ENCODE measurements around the gene PRR35.

The PRR35 gene

GRCh38 chr16:554640-555365 is 5.4 kb upstream of the PRR35 start:
- Histone ChIP-seq H3K4me3 (ENCODE audit: low read depth, low read length) (no peak overlapping the region), H3K4me2 (ENCODE audit: low read length) (no peak overlapping the region), H3K9ac (no peak overlapping the region), H3K27me3 (ENCODE audit: control insufficient read depth, insufficient read depth, low read length) (no peaks in the 10 kb centered on the region), H3K4me1 (peaks cover 5% of the 10 kb centered on the region), H3K27ac (no peak overlapping the region), H3K9me3 (ENCODE audit: control insufficient read depth, low read length) (no peaks in the 10 kb centered on the region), H3K36me3 (ENCODE audit: control insufficient read depth, insufficient read depth, low read length) (no peaks in the 10 kb centered on the region), H2AFZ (no peak overlapping the region), H3K79me2 (no peaks in the 10 kb centered on the region)
- no peak for TF ChIP-seq CTCF (IDR thresholded peaks at IDR 0.05)

DNA sequence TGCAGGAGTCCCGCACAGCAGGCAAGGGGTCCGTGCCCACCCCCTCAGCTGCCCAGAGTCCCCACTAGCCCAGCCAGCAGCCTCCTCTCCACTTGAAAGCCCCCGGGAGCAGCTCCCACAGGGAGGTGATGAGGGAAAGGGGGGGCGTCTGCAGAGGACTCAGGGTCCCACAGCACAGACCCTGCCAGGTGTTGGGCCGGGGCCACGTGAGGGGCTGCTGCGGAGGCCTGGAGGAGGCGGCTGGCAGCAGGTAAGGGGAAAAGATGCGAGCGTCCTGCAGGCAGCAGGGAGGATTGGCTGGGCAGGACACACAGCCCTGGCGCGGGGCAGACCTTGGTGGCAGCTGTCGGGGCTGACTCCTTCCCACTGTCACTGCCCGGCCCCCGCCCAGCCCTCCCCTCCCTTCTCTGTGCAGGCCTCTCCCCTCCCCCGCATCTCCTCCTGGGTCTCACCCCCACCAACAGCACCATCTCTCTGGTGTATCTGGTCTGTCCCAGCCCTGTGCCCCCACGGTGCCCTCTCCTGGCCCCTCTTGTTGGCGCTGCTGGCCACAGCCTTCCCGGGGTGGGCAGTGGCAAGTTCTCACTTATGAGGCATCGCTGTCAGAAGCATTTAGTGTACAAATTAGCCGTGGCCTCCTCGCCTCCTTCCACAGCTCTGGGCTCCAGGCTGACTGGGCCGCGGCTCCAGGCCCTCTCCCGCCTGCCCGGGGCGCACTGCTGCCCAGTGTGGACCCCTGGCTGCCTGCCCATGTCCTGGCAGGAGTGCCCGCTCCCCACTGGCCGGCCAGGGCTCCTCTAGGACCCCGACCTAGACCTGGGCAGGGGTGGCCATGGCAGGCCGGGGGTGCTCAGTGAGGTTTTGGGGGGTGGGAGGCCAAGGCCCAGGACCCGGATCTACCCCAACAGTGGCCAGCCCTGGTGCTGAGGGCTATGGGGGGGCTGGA is 4.4 kb upstream of the PRR35 start:
- no peak overlapping the region for H3K9ac ChIP-seq
- H3K79me2 ChIP-seq, result no peaks in the 10 kb centered on the region
- peaks cover 5% of the 10 kb centered on the region for H3K4me1 ChIP-seq
- H3K4me2 ChIP-seq (ENCODE audit: low read length), result no peak overlapping the region
- no peaks in the 10 kb centered on the region for H3K27me3 ChIP-seq (ENCODE audit: control insufficient read depth, insufficient read depth, low read length)
- no peak overlapping the region for H3K4me3 ChIP-seq (ENCODE audit: low read depth, low read length)
- H3K9me3 ChIP-seq (ENCODE audit: control insufficient read depth, low read length), result no peaks in the 10 kb centered on the region
- H2AFZ ChIP-seq, result no peak overlapping the region
- H3K36me3 ChIP-seq (ENCODE audit: control insufficient read depth, insufficient read depth, low read length), result no peaks in the 10 kb centered on the region
- TF ChIP-seq CTCF (IDR thresholded peaks at IDR 0.05), result no peak
- no peak overlapping the region for H3K27ac ChIP-seq

DNA sequence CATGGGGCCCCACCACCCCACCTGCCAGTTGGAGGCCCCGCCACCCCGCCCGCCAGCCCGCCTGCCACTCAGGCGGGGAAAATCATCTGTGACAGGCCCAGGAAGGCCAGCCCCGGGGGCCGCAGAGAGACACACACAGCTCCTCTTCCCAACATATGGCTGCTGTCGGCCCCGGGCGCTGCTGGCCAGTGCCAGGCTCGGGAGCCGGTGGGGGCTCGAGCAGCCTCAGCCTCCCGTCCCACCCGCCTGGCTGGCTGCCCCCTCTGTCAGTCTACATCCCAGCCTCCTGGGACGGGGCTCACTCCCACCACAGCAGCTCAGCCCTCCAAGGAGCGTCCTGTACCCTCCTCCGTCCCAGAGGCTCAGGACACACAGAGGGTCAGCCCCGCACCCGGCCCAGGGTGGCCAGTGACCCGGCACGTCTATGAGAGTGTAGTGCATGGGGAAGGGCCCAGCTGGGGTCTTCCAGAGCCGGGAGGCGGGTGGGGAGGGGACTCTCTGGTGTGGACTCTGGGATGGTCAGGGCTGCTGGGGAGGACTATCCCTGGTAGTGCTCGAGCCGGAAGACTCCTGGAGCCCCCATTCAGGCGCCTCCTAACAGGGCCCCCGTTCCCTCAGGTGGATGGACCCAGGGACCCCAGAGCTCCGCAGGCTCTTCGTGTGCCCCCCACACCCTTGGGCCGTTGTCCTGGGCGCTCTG is 3.6 kb upstream of the PRR35 start:
- Histone ChIP-seq H3K79me2 (no peaks in the 10 kb centered on the region), H3K9me3 (ENCODE audit: control insufficient read depth, low read length) (no peaks in the 10 kb centered on the region), H3K27me3 (ENCODE audit: control insufficient read depth, insufficient read depth, low read length) (no peaks in the 10 kb centered on the region), H3K9ac (no peak overlapping the region), H3K4me2 (ENCODE audit: low read length) (no peak overlapping the region), H3K4me3 (ENCODE audit: low read depth, low read length) (no peak overlapping the region), H3K4me1 (peaks cover 5% of the 10 kb centered on the region), H2AFZ (no peak overlapping the region), H3K27ac (no peak overlapping the region), H3K36me3 (ENCODE audit: control insufficient read depth, insufficient read depth, low read length) (no peaks in the 10 kb centered on the region)
- TF ChIP-seq CTCF (IDR thresholded peaks at IDR 0.05), result no peak

GRCh38 chr16:557463-558297 is 2.5 kb upstream of the PRR35 start:
- Histone ChIP-seq H3K4me1 (peaks cover 5% of the 10 kb centered on the region), H3K27me3 (ENCODE audit: control insufficient read depth, insufficient read depth, low read length) (no peaks in the 10 kb centered on the region), H3K4me3 (ENCODE audit: low read depth, low read length) (no peak overlapping the region), H3K79me2 (no peaks in the 10 kb centered on the region), H3K4me2 (ENCODE audit: low read length) (no peak overlapping the region), H3K27ac (no peak overlapping the region), H3K9me3 (ENCODE audit: control insufficient read depth, low read length) (no peaks in the 10 kb centered on the region), H2AFZ (no peak overlapping the region), H3K36me3 (ENCODE audit: control insufficient read depth, insufficient read depth, low read length) (no peaks in the 10 kb centered on the region), H3K9ac (no peak overlapping the region)
- TF ChIP-seq CTCF (IDR thresholded peaks at IDR 0.05), result no peak
